HG03139 (cell line): ENCODE data around the gene HYLS1.
"Not testable (repeated sequence)": the region's sequence is repeated elsewhere in the genome, so short reads cannot be mapped to it uniquely, and the experiment has no call there.

Experiments used
- ATAC-seq: cut with Tn5 transposase; IDR thresholded peaks from one replicate; pipeline ENCODE4 v1.9.1; 2021; ENCODE audit not compliant: unreplicated experiment

HYLS1 gene, protein sequence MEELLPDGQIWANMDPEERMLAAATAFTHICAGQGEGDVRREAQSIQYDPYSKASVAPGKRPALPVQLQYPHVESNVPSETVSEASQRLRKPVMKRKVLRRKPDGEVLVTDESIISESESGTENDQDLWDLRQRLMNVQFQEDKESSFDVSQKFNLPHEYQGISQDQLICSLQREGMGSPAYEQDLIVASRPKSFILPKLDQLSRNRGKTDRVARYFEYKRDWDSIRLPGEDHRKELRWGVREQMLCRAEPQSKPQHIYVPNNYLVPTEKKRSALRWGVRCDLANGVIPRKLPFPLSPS

DNA sequence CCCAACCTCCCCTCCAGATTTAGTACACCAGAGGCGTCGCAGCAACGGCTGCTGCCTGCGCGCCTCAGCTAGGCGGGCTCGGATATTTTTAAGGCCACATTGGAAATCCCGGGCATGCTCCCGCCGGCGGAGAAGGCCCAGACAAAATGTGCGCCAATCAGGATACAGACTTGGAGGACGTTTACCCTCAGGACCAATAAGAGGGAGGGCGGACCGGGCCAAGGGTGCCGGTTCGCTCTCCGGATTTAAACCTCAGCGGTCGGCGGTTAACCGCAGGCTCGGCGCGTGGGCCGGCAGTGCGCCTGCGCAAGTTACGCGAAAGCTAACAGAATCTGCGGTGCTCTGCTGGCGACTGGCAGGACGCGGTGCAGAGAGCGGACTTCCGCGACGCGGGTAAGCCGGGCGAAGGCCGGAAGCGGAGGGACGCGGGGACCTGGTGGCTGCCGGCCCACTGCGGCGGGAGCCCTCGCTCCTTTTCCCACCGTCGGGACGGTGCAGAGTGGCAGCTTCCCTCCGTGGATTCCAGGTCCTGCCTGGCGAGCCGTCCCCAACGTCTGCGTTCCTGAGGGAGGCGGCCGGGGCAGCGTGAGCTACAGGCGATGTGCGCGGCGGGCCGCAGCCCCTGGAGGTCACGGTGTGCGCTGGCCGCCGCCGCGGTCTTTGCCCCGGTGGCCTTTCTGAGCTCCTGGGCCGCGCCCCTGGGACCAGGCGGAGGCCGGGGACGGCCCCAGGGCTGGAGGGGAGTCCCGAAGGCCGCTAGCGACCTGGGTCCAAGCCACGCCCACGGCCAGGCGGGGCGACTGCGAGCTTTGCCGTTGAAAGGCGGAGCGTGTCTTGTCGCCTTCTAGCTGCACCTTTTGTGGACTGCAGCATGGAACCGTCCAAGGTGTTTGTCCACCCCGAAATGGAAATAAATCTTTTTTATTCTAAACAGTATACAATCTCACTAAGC lies at the start of gene HYLS1:
TSS of gene HYLS1 (plus strand) at position 296 of the 952 bp plus-strand sequence. CDS start 11,701 bp downstream, outside the sequence.
- ATAC-seq: peak; percentile 86

DNA sequence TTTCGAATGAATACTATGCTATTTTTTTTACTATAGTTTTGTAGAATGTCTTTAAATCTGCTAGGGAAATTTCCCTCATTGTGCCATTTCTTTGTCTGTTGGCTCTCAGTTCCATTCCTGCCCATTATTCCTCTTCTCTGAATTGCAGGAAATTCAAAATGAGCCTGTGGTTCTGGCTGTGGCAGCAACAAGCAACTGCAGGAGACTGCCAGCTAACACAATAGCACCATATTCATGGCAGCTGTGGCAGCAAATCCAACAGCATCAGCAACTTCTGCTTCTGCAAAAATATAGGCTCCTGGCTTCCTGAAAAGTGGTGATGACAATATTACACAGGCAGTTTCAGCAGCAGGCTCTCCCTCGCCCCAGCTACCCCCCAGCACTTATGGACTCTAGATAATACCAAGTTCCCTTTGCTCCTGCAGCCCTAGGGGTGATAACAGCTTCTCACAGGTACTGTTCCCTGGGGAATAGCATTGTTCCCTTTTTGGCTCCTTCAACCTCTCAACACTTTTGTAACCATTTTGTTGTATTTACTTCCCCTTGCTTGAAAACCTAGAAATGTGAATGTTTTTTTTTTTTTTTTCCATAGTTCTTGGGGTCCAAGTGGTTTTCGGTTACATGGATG lies 45.0 kb upstream of the HYLS1 start:
- ATAC-seq: no peak

DNA sequence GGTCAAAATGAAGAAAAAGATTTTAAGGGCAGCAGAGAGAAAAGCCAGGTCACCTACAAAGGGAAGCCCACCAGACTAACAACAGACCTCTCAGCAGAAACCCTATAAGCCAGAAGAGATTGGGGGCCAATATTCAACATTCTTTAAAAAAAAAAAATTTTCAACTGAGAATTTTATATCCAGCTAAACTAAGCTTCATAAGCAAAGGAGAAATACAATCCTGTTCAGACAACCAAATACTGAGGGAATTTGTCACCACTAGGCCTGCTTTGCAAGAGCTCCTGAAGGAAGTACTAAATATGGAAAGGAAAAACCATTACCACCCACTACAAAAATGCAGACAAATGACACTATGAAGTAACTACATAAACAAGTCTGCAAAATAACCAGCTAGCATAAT lies 41.3 kb upstream of the HYLS1 start:
- ATAC-seq: no peak

DNA sequence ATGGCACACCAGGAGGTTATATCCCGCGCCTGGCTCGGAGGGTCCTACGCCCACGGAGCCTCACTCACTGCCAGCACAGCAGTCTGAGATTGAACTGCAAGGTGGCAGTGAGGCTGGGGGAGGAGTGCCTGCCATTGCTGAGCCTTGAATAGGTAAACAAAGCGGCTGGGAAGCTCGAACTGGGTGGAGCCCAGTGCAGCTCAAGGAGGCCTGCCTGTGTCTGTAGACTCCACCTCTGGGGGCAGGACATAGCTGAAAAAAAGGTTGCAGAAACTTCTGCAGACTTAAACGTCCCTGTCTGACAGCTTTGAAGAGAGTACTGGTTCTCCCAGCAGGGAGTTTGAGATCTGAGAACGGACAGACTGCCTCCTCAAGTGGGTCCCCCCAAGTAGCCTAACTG lies 29.8 kb upstream of the HYLS1 start:
- ATAC-seq: not testable (repeated sequence)

DNA sequence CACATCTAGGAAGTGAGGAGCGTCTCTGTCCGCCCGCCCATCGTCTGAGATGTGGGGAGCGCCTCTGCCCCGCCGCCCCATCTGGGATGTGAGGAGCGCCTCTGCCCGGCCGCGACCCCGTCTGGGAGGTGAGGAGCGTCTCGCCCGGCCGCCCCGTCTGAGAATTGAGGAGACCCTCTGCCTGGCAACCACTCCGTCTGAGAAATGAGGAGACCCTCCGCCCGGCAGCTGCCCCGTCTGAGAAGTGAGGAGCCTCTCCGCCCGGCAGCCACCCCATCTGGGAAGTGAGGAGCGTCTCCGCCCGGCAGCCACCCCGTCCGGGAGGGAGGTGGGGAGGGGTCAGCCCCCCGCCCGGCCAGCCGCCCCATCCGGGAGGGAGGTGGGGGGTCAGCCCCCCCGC lies 24.7 kb upstream of the HYLS1 start:
- ATAC-seq: not testable (repeated sequence)

DNA sequence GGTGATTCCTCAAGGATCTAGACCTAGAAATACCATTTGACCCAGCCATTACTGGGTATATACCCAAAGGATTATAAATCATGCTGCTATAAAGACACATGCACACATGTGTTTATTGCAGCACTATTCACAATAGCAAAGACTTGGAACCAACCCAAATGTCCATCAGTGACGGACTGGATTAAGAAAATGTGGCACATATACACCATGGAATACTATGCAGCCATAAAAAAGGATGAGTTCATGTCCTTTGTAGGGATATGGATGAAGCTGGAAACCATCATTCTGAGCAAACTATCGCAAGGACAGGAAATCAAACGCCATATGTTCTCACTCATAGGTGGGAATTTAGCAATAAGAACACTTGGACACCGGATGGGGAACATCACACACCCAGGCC lies 22.1 kb upstream of the HYLS1 start:
- ATAC-seq: not testable (repeated sequence)

DNA sequence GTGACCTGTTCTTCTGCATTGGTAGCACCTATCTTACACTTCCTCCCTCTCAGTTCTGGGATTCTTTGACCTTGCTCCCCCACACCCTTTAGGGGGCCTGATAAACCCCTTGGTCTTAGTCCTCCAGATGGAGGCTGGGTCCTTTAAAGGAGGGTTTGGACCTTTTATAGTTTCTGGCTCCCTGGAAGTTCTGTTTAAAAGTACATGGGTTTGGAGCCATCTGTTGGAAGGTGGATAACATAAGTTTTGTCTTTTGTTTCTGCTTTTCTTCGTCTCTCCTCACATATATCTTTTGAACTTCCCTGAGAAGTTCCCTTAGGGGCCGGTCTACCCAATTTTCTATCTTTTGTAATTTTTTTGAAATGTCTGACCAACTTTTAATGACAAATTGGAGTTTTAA lies 17.9 kb upstream of the HYLS1 start:
- ATAC-seq: no peak

DNA sequence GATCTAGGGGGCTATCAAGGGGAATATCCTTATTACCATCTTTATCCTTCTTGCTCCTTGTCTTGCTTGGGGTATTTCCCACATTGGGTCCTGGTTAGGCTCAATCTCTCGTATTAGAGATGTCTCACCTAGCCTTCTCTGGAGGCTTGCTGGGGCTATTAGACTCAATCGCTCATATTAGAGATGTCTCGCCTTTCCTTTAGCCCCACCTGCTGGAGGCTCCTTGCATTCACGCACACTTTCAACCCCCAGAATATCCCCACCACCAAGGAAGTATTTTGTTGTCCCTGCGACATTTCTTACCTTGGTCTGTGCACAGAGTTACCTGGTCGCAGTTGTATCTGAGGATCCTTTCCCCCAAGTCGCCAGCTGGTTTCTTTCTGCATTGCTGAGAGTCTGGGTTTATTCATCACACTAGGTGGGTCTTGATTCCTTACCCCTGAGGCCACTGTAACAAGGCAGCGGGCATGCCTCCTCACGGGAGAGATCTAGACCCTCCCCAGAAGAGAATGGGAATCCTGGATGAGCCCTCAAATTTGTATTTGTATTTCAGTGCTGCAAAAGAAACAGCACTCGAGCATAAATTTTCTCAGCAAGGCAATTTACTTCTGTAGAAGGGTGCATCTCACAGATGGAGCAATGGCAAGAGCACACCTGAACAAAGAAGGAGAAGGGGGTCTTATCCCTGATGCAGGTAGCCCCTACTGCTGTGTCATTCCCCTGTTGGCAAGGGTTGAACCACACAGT lies 15.9 kb upstream of the HYLS1 start:
- no peak for ATAC-seq

DNA sequence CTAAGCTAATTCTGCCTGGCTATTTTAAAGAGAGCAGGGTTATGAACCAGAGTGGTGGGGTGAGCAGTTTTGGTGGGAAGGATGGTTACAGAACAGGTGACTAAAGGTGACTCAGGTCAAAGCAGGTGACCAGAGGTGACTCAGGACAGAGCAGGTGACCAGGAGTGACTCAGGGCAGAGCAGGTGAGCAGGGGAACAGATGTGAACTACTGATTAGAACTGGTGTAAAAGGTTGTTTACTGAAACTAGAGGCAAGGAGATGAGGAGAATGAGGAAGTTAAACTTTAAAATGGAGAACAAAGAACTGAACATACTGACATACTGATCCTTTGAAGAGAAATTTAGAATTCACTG lies 15.4 kb upstream of the HYLS1 start:
- ATAC-seq: no peak

DNA sequence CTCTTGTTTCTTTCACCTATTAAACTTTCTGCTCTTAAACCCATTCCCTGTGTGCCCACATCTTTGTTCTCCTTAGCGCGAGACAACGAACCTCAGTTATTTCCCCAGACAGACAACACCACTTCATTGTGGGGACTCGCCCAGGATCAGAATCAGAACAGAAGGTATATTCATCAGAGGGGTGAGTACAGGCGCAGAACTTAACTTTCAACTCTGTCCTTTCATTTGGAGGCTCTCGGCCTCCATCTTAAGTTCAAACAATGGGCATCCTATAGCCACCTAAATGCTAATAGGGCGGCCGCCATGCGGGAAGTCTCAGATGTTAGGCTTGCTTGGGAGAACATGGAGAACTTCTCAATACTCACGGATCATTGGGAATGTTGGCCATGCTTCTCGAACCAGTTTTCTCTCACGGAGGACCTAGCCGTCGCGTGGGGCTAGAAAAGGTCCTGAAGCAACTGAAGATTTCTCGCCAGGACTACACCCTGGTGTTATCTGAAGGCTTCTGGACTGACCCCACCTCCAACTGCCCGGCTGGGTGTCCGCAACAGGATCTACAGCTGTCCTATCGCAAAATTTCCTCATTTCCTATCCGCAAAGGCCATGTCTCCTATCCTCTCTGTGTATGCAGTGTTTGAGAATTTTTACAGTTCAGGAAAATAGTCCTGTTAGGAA lies 13.4 kb upstream of the HYLS1 start:
- no peak for ATAC-seq

DNA sequence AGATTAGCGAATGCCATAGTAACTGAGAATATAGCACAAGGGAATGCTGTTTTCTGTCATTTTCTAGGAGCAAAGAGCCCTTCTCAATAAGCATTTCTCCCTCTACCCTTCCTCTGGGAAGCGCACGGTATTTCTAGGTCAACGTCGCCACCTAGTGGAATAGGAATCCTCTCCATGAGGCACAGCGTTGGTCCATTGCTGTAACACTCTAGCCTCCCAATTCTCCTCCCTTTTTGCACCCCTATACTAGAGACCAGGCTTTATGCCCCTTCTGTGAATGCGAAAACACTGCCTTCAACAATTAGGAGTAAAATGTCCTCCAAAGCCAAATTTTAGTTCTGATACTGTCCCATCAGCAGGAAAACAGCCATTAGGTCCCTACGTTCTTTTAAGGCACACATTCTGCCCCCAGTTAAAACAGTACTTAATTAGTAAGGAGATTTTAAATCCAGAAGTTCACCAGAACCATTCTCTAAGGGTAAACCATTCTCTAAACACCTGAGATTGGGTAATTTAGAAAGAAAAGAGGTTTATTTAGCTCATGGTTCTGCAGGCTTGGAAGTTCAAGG lies 12.8 kb upstream of the HYLS1 start:
- no peak for ATAC-seq

DNA sequence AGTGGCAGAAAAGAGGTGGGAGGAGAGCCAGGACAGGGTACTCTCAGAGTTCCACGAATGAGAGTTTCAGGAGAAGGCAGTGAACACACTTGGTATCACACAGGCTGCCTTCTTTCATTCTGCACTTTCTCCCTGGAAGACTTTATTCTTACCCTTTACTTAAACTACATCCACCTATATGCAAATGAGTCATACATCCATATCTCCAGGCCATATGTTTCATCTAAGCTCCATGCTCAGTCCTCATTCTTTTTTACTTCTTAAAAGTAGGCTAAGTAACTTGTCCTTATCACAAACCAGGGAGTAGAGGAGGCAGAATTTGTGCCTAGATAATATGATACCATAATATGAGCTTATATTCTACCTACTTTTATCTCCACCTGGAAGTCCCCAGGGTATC lies 6.2 kb upstream of the HYLS1 start:
- no peak for ATAC-seq

DNA sequence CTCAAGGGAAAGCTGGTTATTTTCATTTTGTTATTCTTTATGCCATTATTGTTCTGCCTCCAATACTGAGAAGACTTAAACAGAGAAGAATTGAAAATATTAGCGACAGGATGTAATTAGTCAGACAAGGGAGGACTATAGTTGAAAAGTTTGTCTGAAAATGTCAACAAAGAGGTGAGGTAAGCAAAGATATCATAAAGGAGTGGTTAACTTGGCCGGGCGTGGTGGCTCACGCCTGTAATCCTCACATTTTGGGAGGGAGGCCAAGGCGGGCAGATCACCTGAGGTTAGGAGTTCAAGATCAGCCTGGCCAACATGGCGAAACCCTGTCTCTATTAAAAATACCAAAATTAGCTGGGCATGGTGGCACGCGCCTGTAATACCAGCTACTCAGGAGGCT lies 4.1 kb upstream of the HYLS1 start:
- no peak for ATAC-seq

DNA sequence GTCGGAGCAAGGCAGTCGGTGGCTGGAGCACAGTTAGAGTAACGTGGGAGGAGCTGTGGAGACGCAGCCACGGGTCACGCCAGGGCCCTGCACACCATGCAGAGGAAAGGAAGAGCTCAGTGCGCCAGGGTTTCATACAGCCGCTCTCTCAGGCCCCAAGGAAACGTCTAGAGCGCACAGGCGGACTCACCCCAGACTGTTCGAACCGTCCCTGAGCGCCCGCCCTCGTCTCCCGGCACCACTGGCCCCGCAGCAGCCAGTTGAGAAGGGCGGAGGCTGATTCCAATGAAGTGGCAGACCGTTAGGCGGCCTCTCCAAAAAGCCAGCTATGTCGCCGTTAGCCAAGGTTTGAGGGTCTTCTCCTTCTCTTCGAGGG lies 483 bp upstream of the HYLS1 start:
- peak; percentile 36 for ATAC-seq

DNA sequence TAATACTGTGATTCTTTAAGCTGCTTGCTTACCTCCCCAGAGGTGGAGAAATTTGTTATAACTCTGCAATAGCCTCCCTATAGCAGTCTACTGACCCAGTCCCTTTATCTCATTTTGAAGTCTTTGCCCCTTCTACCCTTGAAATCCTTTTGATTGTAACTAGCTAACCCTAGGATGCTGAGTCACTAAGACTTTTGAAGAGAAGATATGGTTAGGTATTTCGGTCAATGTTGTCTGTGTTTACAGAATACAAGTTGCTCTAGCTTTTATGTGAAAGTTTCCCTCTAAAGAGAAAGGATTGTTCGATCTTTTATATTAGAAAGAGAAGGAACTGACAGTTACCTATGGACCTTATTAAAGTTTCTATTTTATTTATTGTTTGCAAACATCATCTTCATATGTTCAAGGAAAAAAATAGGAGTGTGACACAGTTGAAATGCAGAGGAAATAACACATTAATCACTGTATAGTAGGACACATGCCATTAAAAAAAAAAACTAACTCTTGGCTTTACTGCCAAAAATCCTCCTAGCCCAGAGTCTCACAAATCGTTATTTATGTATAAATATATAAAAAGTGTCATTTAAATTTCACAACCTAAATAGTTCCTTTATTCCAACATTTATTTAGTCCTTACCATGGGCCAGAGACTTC lies 3.1 kb downstream of the HYLS1 start:
- ATAC-seq: no peak

DNA sequence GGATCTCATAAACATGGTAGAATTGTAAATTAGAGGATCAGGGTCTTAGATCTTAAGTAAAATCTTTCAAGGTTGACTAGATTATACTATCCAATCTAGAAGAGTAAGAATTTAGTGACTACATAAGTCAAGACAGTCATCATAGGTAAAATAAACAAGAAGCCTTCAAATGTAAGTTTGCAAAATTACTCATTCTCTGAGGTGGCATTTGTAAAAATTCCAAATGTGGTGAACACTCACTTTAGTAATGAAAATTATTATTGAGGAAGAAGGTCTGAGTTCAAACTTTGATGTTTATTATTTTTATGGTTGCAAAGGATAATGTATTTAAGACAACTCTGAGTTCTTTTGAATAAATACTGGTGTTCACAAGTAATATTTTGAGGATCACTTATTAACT lies 4.6 kb downstream of the HYLS1 start:
- no peak for ATAC-seq

DNA sequence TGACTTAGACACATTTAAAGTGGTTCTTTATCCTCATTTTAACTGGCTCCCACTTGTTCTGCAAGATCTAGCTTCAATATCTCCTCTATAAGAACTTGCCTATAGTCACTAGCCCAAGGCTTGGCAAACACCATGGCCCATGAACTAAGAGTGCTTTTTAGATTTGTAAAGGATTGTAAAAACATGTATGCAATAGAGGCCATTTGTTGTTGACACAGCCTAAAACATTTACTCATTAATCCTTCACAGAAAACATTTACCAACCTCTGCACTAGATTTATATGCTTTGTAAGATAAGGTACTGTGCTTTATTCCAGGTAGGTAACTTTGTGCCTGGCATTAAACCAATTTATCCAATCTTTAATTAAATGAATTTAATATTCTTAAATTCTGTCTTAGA lies 5.5 kb downstream of the HYLS1 start:
- no peak for ATAC-seq

DNA sequence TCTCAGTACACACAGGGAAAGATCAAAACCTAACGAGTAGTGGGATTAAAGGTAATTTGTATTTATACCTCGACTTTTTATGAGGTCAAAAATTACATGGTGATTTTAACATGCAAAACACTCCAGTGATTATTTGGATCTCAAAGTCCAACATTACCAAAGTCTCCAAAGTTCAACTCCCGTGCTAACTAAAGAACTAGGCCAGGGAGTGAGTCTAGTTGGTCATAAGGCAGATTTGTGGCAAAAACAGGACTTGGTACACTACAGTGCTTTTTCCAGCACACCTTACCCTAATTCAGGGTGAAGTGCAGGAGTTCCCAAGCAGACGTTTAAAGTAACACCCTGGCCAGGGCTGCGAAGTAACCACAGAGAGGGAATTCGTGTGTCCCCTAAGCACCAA lies 14.4 kb downstream of the HYLS1 start:
- no peak for ATAC-seq

DNA sequence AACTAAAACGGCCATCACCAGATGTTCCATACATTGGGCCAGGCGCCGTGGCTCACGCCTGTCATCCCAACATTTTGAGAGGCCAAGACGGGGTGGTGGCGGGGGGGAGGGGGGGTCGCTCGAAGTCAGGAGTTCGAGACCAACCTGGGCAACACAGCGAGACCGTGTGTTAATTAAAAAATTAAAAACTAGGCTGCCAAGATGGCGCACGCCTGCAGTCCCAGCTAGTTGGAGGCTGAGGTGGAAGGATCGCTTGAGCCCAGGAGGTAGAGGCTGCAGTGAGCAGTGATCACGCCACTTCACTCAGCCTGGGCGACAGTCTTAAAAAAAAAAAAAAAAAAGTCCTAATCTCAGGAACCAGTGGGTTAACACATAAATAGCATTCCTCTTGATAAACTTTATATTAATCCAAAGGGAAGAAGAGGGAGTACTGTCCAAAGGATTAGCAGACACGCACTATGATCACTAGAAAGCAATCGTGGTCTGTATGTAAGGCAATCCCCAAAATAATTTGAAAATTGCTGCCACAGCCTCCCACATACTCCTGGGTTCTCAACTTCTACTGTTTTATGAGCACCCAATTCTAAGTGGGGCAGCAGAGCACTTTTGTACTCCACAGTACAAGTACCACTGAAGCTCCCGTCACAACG lies 14.9 kb downstream of the HYLS1 start:
- ATAC-seq: no peak
